Measurements from ENCODE around the gene RABEP1.

GRCh38 chr17:5419356-5419958, 137.4 kb downstream of the RABEP1 start, which contains the start of gene NUP88:
- TF ChIP-seq, protein P1, sequence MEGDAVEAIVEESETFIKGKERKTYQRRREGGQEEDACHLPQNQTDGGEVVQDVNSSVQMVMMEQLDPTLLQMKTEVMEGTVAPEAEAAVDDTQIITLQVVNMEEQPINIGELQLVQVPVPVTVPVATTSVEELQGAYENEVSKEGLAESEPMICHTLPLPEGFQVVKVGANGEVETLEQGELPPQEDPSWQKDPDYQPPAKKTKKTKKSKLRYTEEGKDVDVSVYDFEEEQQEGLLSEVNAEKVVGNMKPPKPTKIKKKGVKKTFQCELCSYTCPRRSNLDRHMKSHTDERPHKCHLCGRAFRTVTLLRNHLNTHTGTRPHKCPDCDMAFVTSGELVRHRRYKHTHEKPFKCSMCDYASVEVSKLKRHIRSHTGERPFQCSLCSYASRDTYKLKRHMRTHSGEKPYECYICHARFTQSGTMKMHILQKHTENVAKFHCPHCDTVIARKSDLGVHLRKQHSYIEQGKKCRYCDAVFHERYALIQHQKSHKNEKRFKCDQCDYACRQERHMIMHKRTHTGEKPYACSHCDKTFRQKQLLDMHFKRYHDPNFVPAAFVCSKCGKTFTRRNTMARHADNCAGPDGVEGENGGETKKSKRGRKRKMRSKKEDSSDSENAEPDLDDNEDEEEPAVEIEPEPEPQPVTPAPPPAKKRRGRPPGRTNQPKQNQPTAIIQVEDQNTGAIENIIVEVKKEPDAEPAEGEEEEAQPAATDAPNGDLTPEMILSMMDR (IDR thresholded peaks at IDR 0.05; ENCODE audit: insufficient read depth, low read length) = no peak
- TF ChIP-seq, protein P2, sequence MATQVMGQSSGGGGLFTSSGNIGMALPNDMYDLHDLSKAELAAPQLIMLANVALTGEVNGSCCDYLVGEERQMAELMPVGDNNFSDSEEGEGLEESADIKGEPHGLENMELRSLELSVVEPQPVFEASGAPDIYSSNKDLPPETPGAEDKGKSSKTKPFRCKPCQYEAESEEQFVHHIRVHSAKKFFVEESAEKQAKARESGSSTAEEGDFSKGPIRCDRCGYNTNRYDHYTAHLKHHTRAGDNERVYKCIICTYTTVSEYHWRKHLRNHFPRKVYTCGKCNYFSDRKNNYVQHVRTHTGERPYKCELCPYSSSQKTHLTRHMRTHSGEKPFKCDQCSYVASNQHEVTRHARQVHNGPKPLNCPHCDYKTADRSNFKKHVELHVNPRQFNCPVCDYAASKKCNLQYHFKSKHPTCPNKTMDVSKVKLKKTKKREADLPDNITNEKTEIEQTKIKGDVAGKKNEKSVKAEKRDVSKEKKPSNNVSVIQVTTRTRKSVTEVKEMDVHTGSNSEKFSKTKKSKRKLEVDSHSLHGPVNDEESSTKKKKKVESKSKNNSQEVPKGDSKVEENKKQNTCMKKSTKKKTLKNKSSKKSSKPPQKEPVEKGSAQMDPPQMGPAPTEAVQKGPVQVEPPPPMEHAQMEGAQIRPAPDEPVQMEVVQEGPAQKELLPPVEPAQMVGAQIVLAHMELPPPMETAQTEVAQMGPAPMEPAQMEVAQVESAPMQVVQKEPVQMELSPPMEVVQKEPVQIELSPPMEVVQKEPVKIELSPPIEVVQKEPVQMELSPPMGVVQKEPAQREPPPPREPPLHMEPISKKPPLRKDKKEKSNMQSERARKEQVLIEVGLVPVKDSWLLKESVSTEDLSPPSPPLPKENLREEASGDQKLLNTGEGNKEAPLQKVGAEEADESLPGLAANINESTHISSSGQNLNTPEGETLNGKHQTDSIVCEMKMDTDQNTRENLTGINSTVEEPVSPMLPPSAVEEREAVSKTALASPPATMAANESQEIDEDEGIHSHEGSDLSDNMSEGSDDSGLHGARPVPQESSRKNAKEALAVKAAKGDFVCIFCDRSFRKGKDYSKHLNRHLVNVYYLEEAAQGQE (IDR thresholded peaks at IDR 0.05; ENCODE audit: insufficient replicate concordance, low read depth) = peak; percentile 17
- TF ChIP-seq GABPA (IDR thresholded peaks at IDR 0.05; ENCODE audit: low read depth) = peak; percentile 27; the same call in 1 of the 2 replicates
- peak; percentile 51 for TF ChIP-seq POLR2AphosphoS5 (IDR thresholded peaks at IDR 0.05; ENCODE audit: low read depth)
- no peak for TF ChIP-seq SPI1 (IDR thresholded peaks at IDR 0.05; ENCODE audit: borderline replicate concordance, low read depth)

Data from HL-60 (cell line).